Measurements from ENCODE around the gene ATP6V1A.

Gene ATP6V1A

DNA sequence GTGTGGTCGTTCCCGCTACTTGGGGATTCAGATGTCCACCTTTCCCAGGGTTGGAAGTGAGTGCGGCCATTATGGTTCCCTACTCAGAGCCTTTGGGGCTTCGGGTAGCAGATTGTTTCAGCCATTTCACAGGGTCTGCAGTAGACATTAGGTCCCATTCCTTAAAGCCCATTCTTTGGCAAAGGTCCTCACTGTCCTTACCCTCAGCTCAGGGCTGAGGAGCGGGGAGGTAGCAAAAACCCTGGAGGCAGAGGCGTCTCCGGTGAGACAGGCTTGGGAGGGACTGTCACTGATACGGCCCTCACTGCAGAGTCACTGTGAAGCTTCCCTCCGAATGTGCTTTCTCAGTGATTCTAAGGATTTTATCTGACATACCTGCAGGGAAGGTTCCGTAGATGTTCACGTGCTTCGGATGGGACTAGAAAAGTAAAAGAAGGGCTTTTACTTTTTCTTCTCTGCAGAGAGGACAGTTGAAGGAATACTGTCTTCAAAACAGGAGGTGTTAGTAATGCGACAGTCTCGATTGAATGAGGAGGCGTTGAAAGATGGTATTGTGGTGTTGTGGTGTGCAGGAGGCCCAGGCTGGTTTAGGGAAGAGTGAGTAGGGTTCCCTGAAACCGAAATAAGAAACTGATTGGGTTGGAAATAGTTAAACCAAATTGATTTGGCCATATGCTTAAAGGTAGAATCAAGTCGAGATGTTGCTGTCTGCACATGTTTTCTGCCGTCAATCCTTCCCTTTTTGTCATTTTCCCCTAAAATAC, 630 bp downstream of the ATP6V1A start:
- peak; percentile 31 for DNase-seq (ENCODE audit: low spot score)

DNA sequence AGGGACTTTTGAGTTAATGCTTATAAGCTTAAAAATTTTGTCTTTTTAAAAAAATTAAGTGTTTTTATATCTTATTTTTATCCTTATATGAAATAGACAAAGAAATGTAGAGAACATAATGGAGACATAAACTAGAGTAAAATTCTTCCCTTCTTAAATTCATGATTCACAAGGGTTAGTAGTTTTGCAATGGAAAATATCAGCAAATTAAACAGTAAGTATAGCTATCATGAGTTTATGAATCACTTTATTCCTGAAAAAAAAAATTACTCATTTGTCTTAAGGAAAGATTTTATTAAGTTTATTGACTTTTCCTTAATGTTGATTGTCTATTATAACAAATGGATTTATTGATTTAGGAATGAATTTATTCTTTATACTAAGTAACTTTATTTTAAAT, 4.3 kb downstream of the ATP6V1A start:
- DNase-seq (ENCODE audit: low spot score): no peak

DNA sequence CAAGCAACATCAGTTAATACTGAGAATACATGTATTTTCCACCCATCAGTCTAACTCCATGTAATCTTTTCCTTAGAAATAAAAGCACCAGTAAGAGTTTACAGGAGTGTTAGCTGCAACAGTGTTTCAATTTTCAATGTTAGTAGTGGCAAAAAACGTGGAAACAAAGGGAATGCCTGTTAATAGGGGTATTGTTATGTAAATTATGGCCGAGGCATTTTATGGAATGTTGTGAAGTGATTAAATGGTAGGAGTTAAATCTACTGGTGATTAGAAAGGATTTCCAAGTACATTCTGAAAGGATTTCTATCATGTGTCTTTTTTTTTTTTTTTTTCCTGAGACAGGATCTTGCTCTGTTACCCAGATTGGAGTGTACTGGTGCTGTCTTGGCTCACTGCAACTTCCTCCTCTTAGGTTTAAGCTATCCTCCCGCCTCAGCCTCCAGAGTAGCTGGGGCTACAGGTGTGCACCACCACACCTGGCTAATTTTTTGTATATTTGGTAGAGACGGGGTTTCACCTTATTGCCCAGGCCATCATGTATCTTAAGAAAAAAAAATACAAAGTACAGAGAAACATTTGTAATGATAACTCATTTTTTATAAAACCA, 6.6 kb downstream of the ATP6V1A start:
- peak; percentile 18 for DNase-seq (ENCODE audit: low spot score)

DNA sequence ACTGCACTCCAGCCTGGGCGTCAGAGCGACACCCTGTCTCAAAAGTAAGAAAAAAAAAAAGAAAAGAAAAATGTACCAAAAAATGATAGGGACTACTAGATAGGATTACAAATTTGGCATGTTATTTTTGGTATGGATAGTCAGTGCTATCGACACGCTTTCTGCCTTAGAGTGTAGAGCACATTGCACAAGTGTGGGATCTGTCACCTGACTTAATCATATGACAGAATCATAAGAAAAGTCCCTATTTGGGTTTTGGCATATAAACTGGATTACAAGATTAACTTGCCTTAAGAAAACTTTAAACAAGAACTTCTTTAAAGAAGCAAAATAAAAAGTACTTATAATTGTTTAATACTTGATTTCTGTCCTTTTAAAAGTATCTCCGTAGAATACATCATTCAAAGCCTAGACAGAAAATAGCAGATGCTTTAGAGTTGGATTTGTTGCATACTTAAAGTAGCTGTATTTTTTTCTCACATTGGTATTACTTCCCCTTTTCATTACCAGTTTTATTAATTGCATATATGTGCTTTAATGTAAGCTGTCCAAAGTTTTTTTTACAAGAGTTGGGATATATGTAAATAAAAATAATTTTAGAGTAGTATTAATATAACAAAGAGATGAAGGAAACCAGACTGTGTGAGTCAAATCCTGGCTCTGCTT, 7.8 kb downstream of the ATP6V1A start:
- no peak for DNase-seq (ENCODE audit: low spot score)

DNA sequence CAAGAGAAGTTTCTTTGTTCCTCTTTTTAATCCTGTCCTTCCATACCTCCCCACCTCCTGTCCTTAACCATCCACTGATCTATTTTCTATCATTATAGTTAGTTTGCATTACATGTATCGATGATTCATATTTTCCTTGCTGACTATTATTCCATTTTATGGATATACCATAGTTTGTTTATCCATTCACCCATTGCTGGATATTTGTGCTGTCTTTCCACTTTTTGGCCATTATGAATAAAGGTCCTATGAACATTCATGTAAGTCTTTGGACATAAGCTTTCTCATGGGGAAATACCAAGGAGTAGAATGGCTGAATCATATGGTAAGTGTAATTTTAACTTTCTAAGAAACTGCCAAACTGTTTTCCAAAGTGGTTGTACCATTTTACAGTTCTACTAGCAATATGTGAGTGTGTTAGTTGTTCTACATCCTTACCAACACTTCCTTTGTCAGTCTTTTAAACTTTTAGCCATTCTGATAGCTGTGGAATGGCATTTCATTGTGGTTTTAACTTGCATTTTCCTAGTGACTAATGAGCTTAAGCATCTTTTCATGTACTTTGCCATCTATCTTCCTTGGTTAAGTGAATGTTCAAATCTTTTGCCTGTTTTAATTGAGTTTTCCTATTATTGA, 11.7 kb downstream of the ATP6V1A start:
- no peak for DNase-seq (ENCODE audit: low spot score)

DNA sequence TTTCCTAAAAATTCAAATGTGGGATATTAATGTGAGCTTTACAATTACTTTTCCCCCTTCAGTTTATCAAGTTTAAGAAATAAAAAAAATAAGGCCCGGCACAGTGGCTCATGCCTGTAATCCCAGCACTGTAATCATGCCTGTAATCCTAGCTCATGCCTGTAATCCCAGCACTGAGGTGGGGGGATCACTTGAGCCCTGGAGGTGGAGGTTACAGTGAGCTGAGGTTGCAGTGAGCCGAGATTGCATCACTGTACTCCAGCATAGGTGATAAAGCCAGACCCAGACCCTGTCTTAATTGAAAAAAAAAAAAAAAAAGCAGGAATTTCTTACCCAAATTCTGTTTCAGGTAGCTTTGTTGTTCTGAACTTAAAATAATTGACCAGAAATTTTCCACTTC, 17.9 kb downstream of the ATP6V1A start:
- no peak for DNase-seq (ENCODE audit: low spot score)

DNA sequence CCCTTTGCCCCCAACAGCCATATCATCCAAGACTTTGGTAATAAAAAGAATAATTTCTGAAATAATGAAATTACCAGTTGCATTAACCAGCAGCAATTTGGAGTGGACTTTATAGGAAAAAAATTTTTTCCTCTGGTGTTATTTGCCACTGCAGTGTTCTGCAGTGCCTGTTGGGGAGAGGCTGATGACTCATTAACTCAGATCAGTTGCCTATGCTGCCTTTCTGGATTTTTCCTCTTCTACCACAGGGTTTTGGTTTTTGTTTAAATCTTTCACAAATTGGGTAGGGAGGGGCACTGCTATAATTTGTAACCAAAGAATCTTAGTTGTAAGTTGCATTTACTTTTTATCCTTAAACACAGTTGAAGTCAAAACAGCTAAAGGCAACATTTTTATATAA, 22.7 kb downstream of the ATP6V1A start:
- DNase-seq (ENCODE audit: low spot score): peak; percentile 23

DNA sequence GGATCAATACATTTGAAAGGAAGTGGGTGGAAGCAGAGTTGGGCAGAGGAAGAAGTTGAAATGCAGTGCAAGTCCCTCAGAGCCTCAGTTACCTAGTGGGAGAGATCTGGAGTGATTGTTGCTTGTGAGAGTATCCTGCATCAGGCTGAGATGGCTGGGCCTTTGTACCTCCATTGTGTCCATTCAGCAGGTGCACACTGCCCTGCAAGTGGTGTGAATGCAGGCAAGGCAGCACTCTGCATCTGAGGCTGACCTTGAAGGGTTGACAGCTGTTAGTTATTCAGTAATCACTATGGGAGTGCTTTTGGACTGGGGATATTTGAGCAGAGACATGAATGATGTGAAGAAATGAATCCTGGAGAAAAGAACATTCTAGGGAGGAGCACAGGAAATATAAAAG, 25.2 kb downstream of the ATP6V1A start:
- no peak for DNase-seq (ENCODE audit: low spot score)

DNA sequence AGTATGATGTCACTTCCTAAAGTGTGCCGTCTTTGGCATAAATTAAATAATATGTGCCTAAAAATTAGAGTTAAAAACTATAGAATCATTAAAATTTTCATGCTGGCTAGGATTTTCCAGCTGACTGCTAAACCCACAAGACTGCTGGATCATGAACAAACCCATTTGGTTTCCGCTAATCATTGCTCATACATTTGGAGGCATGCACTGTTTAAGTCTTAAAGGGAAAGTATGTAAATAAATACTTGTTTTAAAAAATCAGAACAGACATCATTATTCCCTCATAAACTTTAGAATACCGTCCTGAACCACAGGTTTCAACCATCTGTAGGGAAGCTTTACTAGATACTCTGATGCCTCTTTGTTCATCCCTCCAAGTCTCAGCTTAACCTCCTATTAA, 26.5 kb downstream of the ATP6V1A start:
- DNase-seq (ENCODE audit: low spot score): no peak

DNA sequence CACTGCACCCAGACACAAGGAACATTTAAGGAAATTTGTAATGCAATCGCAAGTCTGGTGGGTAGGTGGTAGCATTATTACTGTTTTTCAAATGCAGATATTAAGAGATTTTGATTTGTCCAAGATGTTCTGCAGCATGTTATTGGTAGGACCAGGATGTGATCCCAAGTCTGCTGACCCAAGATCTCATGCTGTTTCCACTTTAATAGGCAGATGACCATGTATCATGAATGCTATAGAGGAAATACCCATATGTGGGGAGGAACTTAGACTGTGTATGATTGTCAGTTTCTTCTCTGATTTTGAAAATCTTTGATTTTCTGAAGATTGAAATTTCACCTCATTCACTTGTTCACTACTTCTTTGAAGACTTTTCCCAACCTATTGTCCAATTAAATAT, 28.7 kb downstream of the ATP6V1A start:
- DNase-seq (ENCODE audit: low spot score): no peak

DNA sequence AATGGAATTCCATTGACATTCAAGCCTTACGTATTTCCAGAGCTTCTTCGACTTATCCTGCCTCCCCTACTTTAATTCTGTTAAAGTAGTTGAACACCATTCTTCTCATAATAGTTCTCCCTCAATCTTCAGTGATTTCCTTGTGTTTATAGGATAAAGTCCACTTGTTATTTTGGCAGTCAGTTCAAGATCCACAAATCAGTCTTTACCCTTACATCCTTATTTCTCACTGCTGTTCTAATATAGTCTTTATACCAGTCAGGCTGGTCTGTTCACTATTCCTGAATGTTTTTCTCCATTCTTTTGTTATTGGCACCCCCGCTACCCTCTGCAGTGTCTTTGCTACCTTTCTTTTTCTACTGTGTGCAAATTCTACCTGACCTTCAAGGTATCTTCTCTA, 29.7 kb downstream of the ATP6V1A start:
- DNase-seq (ENCODE audit: low spot score): no peak

DNA sequence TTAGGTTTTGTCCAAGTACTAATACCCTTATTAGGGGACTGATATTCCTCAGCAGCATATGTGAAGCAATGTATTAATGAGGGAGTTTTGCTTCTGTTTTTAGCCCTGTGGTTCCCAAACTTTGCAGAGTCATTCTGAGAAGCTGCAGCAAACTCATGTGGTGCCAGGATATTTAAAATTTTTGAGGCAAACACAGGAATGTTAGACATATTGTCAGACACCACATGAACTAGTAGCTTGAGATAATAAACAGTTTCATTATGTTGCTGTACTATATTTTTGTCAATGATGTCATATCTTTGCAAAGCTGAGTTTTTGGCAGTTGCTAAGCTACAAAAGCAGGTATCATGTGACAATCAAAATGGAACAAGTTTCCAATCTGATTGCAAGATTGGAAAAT, 36.6 kb downstream of the ATP6V1A start:
- DNase-seq (ENCODE audit: low spot score): no peak

DNA sequence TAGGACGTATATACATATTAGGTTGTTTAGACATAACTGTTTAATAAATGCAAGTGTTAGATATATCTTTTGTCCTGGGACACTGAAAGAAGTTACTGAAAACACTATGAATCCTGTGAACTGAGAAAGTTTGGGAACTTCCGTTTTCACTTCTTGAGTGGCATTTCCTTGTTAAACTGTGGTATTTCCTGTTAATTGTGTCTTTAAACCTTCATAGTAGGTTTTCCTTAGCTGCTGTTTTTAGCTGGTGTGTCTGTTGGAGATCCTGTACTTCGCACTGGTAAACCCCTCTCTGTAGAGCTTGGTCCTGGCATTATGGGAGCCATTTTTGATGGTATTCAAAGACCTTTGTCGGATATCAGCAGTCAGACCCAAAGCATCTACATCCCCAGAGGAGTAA, 37.1 kb downstream of the ATP6V1A start:
- DNase-seq (ENCODE audit: low spot score): peak; percentile 10

DNA sequence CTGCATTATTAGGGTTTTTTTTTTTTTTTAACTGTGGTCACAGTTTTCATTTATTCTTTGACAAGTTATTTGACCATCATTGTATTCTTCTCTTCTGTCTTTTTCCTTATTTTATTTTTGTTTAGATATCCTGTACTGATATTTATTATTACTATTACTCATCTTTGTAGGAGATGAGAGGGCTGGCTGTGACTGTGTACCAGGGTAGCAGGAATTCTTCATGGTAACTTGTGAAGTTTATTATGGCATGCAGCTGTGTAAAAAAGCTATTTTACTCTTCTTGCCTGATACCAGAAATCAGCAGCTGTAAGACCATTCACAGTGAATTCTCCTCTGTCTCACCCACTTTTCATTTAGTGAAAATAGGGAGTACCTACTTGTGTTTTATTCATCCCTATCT, 44.5 kb downstream of the ATP6V1A start:
- no peak for DNase-seq (ENCODE audit: low spot score)

DNA sequence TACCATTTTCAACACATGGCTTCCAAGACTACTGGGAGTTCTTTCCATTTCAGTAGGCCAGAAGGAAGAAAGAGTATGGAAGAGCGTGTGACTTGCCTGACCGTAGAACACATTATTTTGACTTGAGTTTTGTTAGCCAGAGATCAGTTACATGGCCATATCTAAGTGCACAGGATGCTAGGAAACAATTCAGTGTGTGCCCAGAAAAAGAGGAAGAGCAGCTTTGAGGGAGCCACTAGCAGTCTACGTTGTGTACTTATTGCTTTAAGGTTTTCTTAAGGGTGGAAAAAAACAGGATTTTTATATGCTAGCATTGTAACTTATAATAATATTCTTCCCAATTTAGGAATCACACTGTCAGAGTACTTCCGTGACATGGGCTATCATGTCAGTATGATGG, 47.7 kb downstream of the ATP6V1A start:
- DNase-seq (ENCODE audit: low spot score): no peak

DNA sequence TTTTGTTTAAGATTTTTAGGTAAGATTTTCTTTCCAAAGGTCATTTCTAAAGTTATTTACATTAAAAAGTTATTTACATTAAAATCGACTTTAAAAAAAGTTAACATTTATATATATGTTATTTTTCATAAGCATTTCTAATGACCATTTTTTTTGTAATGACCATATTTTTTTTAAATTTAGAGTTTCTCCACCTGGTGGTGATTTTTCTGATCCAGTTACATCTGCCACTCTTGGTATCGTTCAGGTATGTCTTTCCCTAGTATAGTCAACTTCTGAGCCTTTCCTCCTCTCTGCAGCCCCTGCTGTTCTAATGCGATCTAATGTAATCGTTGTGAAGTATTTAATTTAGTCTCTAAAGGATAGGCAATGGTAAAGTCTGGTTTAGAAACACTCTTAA, 48.9 kb downstream of the ATP6V1A start:
- no peak for DNase-seq (ENCODE audit: low spot score)

DNA sequence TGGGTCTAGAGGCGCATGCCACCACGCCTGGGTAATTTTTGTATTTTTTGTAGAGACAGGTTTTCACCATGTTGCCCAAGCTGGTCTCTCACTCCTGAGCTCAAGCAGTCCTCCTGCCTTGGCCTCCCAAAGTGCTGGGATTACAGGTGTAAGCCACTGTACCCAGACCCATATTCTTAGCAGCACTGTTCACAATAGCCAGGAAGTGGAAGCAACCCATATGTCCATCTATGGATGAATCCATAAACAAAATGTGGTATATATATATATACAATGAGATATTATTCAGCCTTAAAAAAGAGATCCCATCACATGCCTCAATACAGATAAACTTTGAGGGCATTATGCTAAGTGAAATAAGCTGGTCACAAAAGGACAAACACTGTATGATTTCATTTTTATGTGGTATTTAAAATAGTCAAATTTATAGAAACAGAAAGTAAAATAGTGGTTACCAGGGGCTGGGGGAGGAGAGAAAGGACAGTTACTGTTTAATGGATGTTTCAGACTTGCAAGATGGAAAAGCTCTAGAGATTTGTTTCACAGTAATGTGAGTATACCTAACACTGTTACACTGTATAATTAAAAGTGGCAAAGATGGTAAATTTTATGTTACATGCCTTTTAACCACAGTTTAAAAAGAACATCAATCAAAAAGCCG, 56.1 kb downstream of the ATP6V1A start:
- no peak for DNase-seq (ENCODE audit: low spot score)

DNA sequence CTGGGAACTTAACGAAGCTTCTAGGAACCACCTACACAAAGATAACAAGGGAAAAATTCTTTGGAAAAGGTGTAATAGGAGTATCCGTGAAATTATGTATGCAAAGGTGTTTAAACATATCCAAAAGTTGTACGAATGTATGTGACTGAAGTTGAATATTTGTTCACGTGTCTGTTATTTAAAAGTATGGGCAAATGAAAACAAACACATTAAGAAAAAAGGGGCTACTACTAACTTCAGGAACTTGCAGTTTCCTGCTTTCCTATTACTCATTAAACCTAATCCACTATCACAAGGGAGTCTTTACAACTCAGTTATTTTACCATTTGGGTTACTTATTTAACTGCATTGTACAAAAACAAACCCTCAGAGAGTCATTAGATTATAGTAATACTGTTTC, 57.8 kb downstream of the ATP6V1A start:
- DNase-seq (ENCODE audit: low spot score): no peak

DNA sequence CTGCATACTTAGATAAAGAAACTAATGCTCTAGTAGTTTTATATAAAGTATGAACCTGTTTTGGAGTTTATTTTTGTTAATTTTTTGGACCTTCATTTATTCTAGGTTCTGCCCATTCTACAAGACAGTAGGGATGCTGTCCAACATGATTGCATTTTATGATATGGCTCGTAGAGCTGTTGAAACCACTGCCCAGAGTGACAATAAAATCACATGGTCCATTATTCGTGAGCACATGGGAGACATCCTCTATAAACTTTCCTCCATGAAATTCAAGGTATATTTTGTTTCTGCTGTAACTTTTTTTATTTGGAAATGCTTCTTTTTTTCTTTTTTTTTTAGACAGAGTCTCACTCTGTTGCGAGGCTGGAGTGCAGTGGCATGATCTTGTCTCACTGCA, 58.4 kb downstream of the ATP6V1A start:
- DNase-seq (ENCODE audit: low spot score): no peak

DNA sequence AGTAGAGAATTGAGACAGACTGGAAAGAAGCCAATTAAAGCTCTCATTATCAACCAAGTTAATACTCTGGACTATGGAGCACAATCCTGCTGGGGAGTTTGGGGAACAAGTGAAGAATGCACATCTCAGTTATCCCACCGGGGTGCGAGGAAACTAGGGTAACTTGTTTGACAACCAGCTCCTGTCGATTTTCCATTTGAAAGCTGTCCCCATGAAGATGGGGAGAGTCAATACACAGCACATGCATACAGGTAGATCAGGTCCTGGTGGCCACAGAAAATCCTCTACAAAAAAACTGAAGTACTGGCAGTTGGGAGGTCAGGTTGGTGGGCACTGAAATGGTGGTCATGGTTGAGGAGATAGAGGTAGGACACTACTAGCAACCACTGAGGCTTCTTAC, 66.0 kb downstream of the ATP6V1A start:
- DNase-seq (ENCODE audit: low spot score): peak; percentile 13

DNA sequence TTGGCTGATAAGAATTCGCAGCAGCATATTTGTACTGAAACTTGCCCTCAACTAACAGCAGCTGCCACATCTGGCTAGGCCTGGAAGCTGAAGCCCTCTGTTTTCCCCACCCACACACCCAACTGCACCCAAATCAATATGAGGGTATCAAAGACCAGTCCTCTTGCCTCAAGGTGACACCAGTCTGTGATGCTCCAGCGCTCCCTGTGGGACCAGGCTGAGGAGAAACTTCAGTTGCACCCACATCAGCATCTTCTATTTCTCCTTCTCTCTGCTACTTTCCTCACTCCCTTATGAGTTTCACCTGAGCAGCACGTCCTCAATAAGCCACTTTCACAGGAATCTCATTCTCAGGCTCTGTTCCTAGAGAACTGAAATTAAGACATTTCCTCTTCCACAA, 73.0 kb downstream of the ATP6V1A start:
- DNase-seq (ENCODE audit: low spot score): no peak

DNA sequence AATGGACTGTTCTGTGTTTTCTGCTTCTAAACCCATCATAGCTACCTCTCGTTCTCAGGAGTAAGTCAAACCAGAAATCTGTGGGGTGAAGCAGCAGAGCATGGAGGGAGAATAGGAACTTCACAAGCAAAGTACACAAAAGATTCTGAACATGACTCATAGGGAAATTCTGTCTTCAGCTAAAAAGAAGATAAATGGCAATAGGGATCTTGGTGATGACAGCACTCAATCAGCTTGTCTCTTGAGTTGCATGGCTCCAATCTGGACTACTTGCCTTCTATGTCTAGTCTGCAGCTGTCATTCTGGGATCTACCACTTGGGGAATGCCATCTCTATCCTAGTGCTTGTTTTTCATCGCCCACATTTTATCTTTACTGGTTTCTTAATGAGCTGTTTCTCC, 78.3 kb downstream of the ATP6V1A start:
- peak; percentile 32 for DNase-seq (ENCODE audit: low spot score)

DNA sequence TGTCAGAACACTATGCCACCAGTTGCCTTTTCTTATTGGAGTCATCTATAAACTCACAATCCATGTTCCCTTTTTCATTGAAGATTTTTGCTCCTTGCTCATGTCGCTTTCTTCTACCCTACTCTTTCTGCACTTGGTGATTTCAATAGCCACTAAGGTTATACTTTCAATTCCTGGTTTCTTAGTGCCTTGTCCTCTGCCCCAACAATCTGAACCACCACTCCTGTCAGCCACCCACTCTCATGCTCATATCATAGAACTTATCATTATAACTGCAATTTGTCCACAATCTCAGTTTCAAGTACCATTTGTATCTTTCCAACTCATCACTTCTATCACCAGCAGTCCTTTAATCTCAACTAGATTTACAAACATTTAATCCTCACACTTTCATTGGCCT, 81.8 kb downstream of the ATP6V1A start:
- DNase-seq (ENCODE audit: low spot score): no peak
